ENCODE measurements around the gene EPB41.
"Not testable (repeated sequence)": the region's sequence is repeated elsewhere in the genome, so short reads cannot be mapped to it uniquely, and the experiment has no call there.

Gene EPB41

DNA sequence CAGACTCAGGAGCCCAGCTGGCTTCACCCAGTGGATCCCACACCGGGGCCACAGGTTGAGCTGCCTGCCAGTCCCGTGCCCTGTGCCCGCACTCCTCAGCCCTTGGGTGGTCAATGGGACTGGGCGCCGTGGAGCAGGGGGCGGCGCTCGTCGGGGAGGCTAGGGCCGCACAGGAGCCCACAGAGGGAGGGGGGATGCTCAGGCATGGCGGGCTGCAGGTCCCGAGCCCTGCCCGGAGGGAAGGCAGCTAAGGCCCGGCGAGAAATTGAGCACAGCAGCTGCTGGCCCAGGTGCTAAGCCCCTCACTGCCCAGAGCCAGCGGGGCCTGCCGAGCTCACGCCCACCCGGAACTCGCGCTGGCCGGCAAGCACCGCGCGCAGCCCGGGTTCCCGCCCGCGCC is 216.7 kb downstream of the EPB41 start:
- DNase-seq (ENCODE audit: low spot score) = not testable (repeated sequence)

- DNase-seq (ENCODE audit: low spot score) = no peak
These were observed 219.7 kb downstream of the EPB41 start for GRCh38 chr1:29133861-29134694.

DNA sequence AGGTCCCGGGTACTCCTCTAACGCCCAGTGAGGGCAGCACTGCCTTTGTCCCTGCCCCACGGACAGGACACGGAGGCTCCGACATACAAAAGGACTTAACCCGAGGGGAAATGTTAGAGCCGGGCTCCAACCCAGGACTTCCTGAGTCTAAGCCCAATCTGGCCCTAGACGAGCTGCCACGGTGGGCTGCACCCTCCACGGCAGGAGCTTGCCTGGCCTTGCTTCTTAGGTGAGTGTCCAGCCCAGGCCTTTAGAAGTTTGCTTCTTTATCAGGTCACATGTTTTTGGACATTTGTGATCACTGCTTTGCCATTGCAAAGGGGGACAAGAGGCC is 220.3 kb downstream of the EPB41 start:
- no peak for DNase-seq (ENCODE audit: low spot score)

DNA sequence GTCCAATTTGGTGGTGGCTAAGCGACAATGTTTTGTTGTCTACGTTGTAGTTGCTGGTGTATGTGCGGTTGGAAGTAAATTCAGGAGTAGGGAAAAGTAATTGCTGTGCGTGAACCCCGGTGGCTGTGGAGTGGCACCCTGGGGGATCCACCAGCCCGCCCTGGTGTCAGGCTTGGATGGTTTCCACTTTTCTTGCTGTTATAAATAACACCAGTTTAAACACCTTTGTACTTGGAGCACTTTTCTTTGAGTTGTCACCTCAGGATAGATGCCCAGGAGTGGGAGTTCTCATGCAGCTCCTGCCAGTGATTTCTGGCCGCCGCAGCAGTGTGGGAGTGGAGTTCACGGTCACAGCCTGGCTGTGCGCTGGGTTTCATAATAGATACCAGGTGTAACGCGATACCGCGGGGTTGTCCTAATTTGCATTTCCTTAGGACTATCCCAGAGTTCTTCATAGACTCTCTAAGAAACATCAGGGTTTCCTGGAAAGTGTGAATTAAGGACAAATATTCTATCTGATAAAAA is 222.1 kb downstream of the EPB41 start:
- DNase-seq (ENCODE audit: low spot score) = no peak

DNA sequence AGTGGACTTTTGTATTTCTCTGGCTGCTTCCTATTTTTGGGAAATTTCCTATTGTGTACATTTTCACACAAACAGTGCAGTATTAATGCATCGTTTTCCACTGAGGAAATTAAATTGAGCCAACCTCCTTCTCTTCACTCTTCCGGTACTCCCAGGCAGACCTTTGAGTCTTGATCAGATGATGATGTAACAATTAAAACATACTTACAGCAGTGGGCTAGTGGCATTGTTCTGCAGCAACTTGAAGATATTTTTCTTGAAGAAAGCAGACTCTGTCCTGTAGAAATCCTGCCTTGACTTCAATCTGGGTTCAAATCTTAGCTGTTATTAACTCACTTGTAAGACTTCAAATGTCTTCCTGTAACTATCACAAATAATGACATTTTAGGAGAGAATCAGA is 228.3 kb downstream of the EPB41 start:
- no peak for DNase-seq (ENCODE audit: low spot score)

DNA sequence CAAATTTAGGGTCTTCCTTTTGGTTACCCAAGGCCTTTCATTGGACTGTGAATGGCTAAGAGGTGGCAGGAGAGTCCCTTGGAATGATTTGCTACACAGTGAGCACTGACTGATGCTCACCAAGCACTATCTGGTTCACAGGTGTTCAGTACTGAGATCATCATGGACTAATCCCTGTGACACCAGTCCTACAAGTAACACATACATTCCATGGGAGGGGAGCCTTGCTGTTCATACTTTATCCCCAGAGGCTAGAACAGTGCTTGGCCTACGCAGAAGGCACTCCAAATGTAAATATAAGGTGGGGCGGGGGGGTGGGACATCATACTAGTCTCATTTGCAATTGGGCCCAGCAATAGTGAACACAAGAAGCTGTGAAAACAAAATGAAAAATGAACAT is 229.8 kb downstream of the EPB41 start:
- DNase-seq (ENCODE audit: low spot score) = no peak

DNA sequence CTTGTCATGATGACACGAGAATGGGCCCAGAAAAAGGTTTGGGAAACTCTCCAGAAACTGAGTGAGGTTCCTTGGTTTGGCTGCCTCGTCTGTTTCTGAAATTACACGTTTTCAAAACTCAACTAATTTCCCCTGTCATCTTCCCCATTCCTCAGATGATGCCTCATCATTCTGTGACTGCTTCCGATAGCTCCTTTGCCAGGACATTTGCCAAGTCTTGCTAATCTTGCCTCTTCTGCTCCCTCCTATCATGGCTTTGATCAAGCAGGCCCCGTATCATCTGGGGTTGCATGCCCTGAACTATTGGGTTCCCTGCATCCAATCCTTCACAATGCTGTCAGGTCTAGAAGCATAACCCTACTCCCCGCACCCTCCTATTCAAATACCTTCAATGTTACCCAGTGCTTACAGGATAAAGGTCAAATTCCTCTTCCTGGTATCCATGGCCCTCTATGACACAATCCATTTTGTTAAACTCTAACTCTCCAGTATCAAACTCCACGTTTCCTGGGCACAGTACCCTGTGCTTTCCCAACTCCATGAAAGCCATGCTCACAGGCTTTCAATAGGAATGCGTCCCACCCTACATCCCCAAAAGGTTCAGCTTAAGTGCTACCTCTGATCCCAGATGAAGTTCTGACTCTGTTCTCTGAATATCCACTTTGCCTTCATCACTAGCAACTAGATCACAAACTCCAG is 231.5 kb downstream of the EPB41 start:
- no peak for DNase-seq (ENCODE audit: low spot score)

DNA sequence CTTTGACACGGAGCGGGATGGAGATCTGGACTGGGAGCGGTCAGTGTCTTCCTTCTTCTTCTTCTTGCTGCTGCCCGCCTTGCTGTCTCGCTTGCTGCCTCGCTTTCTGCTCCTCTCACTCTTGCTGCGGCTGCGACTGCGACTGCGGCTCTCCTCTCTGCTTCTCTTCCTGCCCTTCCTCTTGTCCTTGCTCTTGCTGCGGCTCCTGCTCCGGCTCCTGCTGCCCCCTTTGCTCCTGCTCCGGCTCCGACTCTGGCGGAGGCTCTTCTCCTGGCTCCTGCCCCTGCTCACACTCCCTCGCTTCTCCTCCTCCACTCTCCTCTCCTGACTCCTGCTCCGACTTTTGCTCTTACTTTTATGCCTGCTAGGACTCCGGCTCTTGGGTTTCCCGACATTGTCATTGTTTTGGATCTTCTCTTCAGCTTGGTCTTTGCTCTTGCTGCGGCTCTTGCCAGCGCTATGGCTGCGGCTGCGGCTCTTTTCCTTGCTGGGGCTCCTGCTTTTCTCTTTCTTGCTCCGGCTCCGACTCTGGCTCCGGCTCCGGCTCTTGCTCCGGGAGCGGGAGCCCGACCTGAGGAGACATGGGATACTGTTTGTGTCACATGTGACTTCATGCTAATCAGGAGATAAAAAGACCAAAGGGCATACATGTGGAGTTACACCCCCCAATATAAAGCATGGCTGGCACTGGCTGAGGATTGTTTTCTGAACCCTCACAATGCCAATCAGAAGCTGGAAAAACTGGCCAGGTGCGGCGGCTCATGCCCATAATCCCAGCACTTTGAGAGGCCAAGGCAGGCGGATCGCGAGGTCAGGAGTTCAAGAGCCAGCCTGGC is 234.5 kb downstream of the EPB41 start:
- no peak for DNase-seq (ENCODE audit: low spot score)

GRCh38 chr1:29150346-29150745 is 236.0 kb downstream of the EPB41 start:
- DNase-seq (ENCODE audit: low spot score) = not testable (repeated sequence)

GRCh38 chr1:29152046-29152805 is 237.9 kb downstream of the EPB41 start:
- DNase-seq (ENCODE audit: low spot score) = no peak

GRCh38 chr1:29156543-29157268 is 242.3 kb downstream of the EPB41 start:
- DNase-seq (ENCODE audit: low spot score) = no peak

- no peak for DNase-seq (ENCODE audit: low spot score)
These were observed 242.9 kb downstream of the EPB41 start for GRCh38 chr1:29157269-29157601.

DNA sequence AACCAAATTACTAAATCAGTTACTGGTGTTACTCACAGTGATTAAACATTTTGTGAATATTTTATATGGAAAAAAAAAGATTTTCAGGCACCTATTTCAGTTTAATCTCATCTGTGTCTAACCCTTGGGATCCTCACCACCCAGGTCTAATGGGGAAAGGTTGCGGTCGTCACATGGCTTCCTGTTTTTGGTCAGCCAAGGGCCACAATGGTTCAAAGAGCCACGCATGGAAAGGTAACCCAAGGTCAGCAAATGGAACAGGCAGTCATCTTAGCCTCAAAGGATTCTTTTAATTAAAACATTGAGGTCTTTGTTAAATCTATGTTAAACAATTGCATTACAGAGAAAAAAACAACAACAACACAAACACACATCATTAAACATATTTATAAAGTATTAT is 245.4 kb downstream of the EPB41 start:
- DNase-seq (ENCODE audit: low spot score) = no peak

GRCh38 chr1:29162025-29162424 is 247.7 kb downstream of the EPB41 start:
- no peak for DNase-seq (ENCODE audit: low spot score)

DNA sequence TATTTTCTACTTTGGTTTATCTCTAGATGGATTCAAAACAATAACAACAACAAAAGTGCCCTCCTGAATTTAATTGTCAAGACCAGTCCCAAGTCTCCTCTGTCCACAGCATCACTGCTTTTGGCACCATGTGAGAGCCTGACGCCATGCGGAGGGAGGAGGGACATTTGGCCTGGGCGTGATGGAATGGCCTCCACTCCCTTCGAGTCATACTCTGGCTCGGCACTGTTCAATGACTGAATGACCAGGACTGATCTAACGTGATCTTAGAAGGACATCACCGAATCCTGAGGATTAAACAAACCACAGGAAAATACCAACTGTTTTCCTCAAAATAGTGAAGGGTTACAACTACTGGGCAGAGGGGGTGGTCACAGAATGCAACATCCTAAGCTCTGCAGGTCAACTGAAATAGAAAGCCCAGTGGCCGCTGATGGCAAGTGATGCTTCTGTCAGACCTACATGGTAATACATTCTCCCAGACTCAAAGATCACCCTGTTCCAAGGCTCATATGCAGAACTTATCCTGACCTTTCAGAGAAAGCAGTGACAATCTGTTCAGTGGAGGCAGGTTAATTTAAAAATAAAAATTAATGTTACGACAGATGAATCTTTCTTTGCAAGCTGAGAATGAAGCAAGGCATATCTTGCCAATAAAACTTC is 248.2 kb downstream of the EPB41 start:
- DNase-seq (ENCODE audit: low spot score) = no peak

GRCh38 chr1:29164588-29164987 is 250.2 kb downstream of the EPB41 start:
- no peak for DNase-seq (ENCODE audit: low spot score)

DNA sequence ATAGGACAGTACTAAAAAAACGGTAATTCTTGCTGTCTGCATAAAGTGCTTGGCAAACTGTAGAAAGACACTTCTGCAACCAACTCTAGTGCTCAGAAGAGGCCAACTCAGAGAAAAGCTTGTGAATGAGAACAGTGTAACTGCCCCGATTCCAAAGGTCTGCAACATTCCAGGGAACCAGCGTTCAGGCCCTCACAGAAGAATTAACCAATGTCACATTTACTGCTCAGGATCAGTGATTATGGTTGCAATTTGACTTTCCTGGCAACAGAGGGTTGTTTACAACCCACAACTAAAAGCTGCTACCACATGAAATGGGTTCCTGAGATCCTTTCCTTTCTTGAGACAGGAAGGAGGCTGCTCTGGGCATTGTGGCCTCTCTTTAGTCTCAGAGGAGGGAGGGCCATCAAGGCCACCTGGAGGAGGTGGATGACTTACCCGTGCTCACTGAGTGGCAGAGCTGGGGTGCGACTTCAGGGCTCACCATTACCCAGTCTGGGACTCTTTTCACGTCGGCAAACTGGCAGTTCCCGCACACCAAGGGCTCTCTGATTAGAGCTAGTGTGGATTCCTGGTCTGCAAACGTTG is 252.0 kb downstream of the EPB41 start:
- DNase-seq (ENCODE audit: low spot score) = no peak

DNA sequence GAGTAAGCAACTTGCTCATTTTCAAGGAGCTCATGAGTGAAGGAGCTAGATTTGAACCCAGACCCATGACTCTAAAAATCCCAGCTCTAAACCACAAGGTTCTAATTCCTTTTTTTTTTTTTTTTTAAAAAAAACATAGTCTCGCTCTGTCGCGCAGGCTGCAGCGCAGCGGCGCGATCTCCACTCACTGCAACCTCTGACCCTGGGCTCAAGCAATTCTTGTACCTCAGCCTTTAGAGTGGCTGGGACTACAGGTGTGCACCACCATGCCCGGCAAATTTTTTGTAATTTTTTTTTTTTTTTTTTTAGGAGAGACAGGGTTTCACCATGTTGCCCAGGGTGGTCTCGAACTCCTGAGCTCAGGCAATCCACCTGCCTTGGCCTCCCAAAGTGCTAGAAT is 253.5 kb downstream of the EPB41 start:
- no peak for DNase-seq (ENCODE audit: low spot score)
